GM19463 (cell line): Measurements from ENCODE around the gene NPAP1.
"Not testable (repeated sequence)": the region's sequence is repeated elsewhere in the genome, so short reads cannot be mapped to it uniquely, and the experiment has no call there.

Experiments used
- ATAC-seq: cut with Tn5 transposase; IDR thresholded peaks from one replicate; pipeline ENCODE4 v1.9.1; 2021; ENCODE audit warnings: mild to moderate bottlenecking, moderate library complexity; ENCODE audit not compliant: unreplicated experiment

The NPAP1 gene

GRCh38 chr15:24675332-24676144, at the start of gene NPAP1:
Gene NPAP1, plus strand, starts transcription at chr15:24675775. Its CDS starts 93 bp downstream, at chr15:24675868.
- ATAC-seq: no peak

GRCh38 chr15:24627443-24627842, 48.1 kb upstream of the NPAP1 start:
- no peak for ATAC-seq

GRCh38 chr15:24633082-24633481, 42.5 kb upstream of the NPAP1 start:
- no peak for ATAC-seq

- not testable (repeated sequence) for ATAC-seq
Measured at GRCh38 chr15:24639412-24639811, 36.2 kb upstream of the NPAP1 start.

GRCh38 chr15:24645627-24646026, 29.9 kb upstream of the NPAP1 start:
- ATAC-seq: no peak

- ATAC-seq: no peak
Measured at GRCh38 chr15:24659622-24660021, 16.0 kb upstream of the NPAP1 start.

GRCh38 chr15:24662991-24663390, 12.6 kb upstream of the NPAP1 start:
- ATAC-seq: no peak

- ATAC-seq: no peak
Measured at GRCh38 chr15:24676431-24676830, 856 bp downstream of the NPAP1 start.

- ATAC-seq: no peak
Measured at GRCh38 chr15:24678485-24678884, 2.9 kb downstream of the NPAP1 start.

- ATAC-seq: no peak
Measured at GRCh38 chr15:24682002-24682401, 6.4 kb downstream of the NPAP1 start.

GRCh38 chr15:24682905-24683304, 7.3 kb downstream of the NPAP1 start:
- not testable (repeated sequence) for ATAC-seq

GRCh38 chr15:24683736-24684135, 8.2 kb downstream of the NPAP1 start:
- ATAC-seq: no peak

GRCh38 chr15:24684313-24684712, 8.7 kb downstream of the NPAP1 start:
- no peak for ATAC-seq

GRCh38 chr15:24696201-24696600, 20.6 kb downstream of the NPAP1 start:
- no peak for ATAC-seq

GRCh38 chr15:24696842-24697241, 21.3 kb downstream of the NPAP1 start:
- ATAC-seq: no peak

- no peak for ATAC-seq
Measured at GRCh38 chr15:24718289-24719082, 42.9 kb downstream of the NPAP1 start.

GRCh38 chr15:24729760-24730159, 54.2 kb downstream of the NPAP1 start:
- ATAC-seq: no peak
